GM12878 (cell line): ENCODE results near the gene S100A10. TPM values are rescaled to one million over a fixed set of nuclear protein-coding genes. Genes with fewer than 3 reads are reported as not detected.

Experiments
- ATAC-seq: fragments of 200-7000 bp; cut with Tn5 transposase; 3 replicates; pipeline ENCODE4 v1.9.1; 2020; ENCODE audit warnings: mild to moderate bottlenecking, moderate library complexity
- BruUV-seq: library from RNA; stranded (reverse); fragments of 400-500 nt; replicated peaks from 2 replicates; lab custom pipeline; 2021; lab: Mats Ljungman, UMichigan
- CTCF ChIA-PET: fragments of 300-600 bp; sonication (Branson Sonifier 250); formaldehyde crosslinking; extraction: SDS; loops from one replicate; lab custom pipeline; 2021; ENCODE audit warnings: inconsistent platforms; lab: Yijun Ruan, JAX
- POLR2A ChIA-PET: fragments of 350-600 bp; formaldehyde crosslinking; extraction: SDS; loops from one replicate; lab custom pipeline; 2021; ENCODE audit warnings: inconsistent platforms; lab: Charles Lee
- RAD21 ChIA-PET: fragments of 300-600 bp; sonication (Branson Sonifier 250); formaldehyde crosslinking; loops from one replicate; lab custom pipeline; 2023; ENCODE audit warnings: antibody characterized with exemption; ENCODE audit not compliant: unreplicated experiment; lab: Charles Lee
- SMC1A ChIA-PET: fragments of 300-600 bp; sonication (Branson Sonifier 250); formaldehyde crosslinking; loops from one replicate; lab custom pipeline; 2023; ENCODE audit not compliant: unreplicated experiment, uncharacterized antibody; lab: Charles Lee
- DNase-seq: peaks from one replicate; pipeline ENCODE4 v3.0.0-alpha.2; 2011; ENCODE audit warnings: low read depth, low spot score
- FAIRE-seq: peaks from 3 replicates; lab custom pipeline; 2011; peaks lifted over from hg19 to GRCh38; lab: Jason Lieb, UNC
- H2AFZ ChIP-seq: 2 replicates; pipeline ENCODE4 v1.6.0; 2011; ENCODE audit warnings: low read depth, low read length, control low read depth; ENCODE audit not compliant: control insufficient read depth
- H3K27ac ChIP-seq: 2 replicates; pipeline ENCODE4 v1.5.1; 2011; ENCODE audit warnings: control low read depth; ENCODE audit not compliant: control insufficient read depth, insufficient read depth
- H3K27me3 ChIP-seq, 2 experiments: replicated peaks in 1 of 2; 2 replicates each; pipeline versions ENCODE4 v1.6.0 to v1.6.1; 2011; ENCODE audit warnings: low read length in 1 of 2; ENCODE audit not compliant: control insufficient read depth in 2 of 2, insufficient read depth in 2 of 2
- H3K36me3 ChIP-seq, 2 experiments: 2 replicates each; pipeline ENCODE4 v1.5.1; 2011; ENCODE audit warnings: low read length in 1 of 2; ENCODE audit not compliant: control insufficient read depth in 2 of 2, insufficient read depth in 2 of 2
- H3K4me1 ChIP-seq: 2 replicates; pipeline ENCODE4 v1.6.1; 2011; ENCODE audit warnings: mild to moderate bottlenecking, low read length, moderate library complexity, mixed read lengths; ENCODE audit not compliant: control insufficient read depth, insufficient read depth
- H3K4me2 ChIP-seq: 2 replicates; pipeline ENCODE4 v1.6.0; 2011; ENCODE audit warnings: control low read depth; ENCODE audit not compliant: control insufficient read depth, insufficient read depth
- H3K4me3 ChIP-seq: fragments of 200-600 bp; sonication (generic); 2 replicates; pipeline ENCODE4 v1.5.1; 2016
- H3K79me2 ChIP-seq: 2 replicates; pipeline ENCODE4 v1.6.0; 2011; ENCODE audit warnings: low read length; ENCODE audit not compliant: control insufficient read depth, insufficient read depth
- H3K9ac ChIP-seq: 2 replicates; pipeline ENCODE4 v1.8.0; 2011; ENCODE audit warnings: low read length, control low read depth, mixed read lengths; ENCODE audit not compliant: control insufficient read depth, insufficient read depth
- H3K9me3 ChIP-seq: replicated peaks from 3 replicates; pipeline ENCODE4 v1.5.1; 2011; ENCODE audit warnings: mild to moderate bottlenecking, low read length; ENCODE audit not compliant: control insufficient read depth, insufficient read depth
- H4K20me1 ChIP-seq: 2 replicates; pipeline ENCODE4 v1.6.0; 2011; ENCODE audit not compliant: control insufficient read depth, insufficient read depth
- BACH1 ChIP-seq: fragments of 450-650 bp; IDR thresholded peaks from 2 replicates; pipeline ENCODE4 v1.6.1; 2017; ENCODE audit warnings: mild to moderate bottlenecking, borderline replicate concordance
- CUX1 ChIP-seq: IDR thresholded peaks from 2 replicates; pipeline ENCODE4 v1.6.1; 2012; ENCODE audit warnings: improper control_type of control experiment, low read depth, low read length; ENCODE audit not compliant: insufficient replicate concordance
- DPF2 ChIP-seq: fragments of 450-650 bp; IDR thresholded peaks from 2 replicates; pipeline ENCODE4 v1.6.1; 2017; ENCODE audit warnings: mild to moderate bottlenecking
- E2F4 ChIP-seq: IDR thresholded peaks from 2 replicates; pipeline ENCODE4 v1.6.1; 2012; ENCODE audit warnings: low read depth, low read length, improper control_type of control experiment
- ESRRA ChIP-seq: IDR thresholded peaks from 2 replicates; pipeline ENCODE4 v1.6.1; 2012; ENCODE audit warnings: mild to moderate bottlenecking, low read length, improper control_type of control experiment
- GABPA ChIP-seq: IDR thresholded peaks from 2 replicates; pipeline ENCODE4 v1.6.1; 2014; ENCODE audit warnings: antibody characterized with exemption, low read depth, mild to moderate bottlenecking, inconsistent platforms
- IKZF2 ChIP-seq, 2 experiments: fragments of 450-650 bp; IDR thresholded peaks; 2 replicates each; pipeline ENCODE4 v1.6.1; 2017; ENCODE audit warnings: mild to moderate bottlenecking in 2 of 2, moderate library complexity in 2 of 2
- PKNOX1 ChIP-seq: fragments of 450-650 bp; IDR thresholded peaks from 2 replicates; pipeline ENCODE4 v1.6.1; 2016; ENCODE audit warnings: mild to moderate bottlenecking
- SP1 ChIP-seq: IDR thresholded peaks from one replicate; pipeline ENCODE4 v1.6.1; 2011; ENCODE audit warnings: low read depth, low read length
- SREBF2 ChIP-seq: IDR thresholded peaks from 2 replicates; pipeline ENCODE4 v1.6.1; 2012; ENCODE audit warnings: mild to moderate bottlenecking, low read length
- STAT3 ChIP-seq: IDR thresholded peaks from 2 replicates; pipeline ENCODE4 v1.6.1; 2011; ENCODE audit warnings: low read depth, low read length, improper control_type of control experiment
- YY1 ChIP-seq: IDR thresholded peaks from 2 replicates; pipeline ENCODE4 v1.6.1; 2011; ENCODE audit warnings: low read depth, mild to moderate bottlenecking, low read length
- ZNF217 ChIP-seq: fragments of 450-650 bp; IDR thresholded peaks from 2 replicates; pipeline ENCODE4 v1.6.1; 2017; ENCODE audit warnings: antibody characterized with exemption, mild to moderate bottlenecking
- ZNF384 ChIP-seq: IDR thresholded peaks from 2 replicates; pipeline ENCODE4 v1.6.1; 2012; ENCODE audit warnings: low read depth, mild to moderate bottlenecking, low read length, improper control_type of control experiment, borderline replicate concordance
- WGBS: methylation state at CpG from one replicate; pipeline ENCODE4 v1.1.6; 2016; ENCODE audit warnings: low lambda C conversion rate; ENCODE audit not compliant: insufficient replicate concordance, insufficient coverage; ENCODE audit errors: missing lambda C conversion rate; 5-methylcytosine and 5-hydroxymethylcytosine counted together
- in situ Hi-C: fragments of 300-500 bp; cut with MboI; formaldehyde crosslinking; loops from 9 replicates; pipeline ENCODE4 v1.14.3; 2018; ENCODE audit warnings: mixed read lengths
- intact Hi-C: fragments of 100-400 bp; cut with micrococcal nuclease; formaldehyde crosslinking; loops from one replicate; pipeline ENCODE4 v1.14.2; 2022; ENCODE audit not compliant: unreplicated experiment
- polyA plus RNA-seq, 11 experiments: library from polyadenylated mRNA; depleted of rRNA in 4 of 11; unstranded in 6 of 11; stranded (reverse) in 5 of 11; fragments of >200 nt; fragmentation: Nextera tagmentation in 4 of 11; fragmentation: Illumina TruSeq in 1 of 11; extraction: Ambion mirVana in 4 of 11; extraction: Trizol in 1 of 11; gene quantifications; 1 replicate in 1 of 11; 2 replicates in 10 of 11; pipeline versions ENCODE4 v1.2.1 to v1.2.3, GENCODE V29; 2011 to 2016; ENCODE audit warnings: inconsistent platforms in 2 of 11, missing spikeins in 2 of 11, low read depth in 1 of 11
- total RNA-seq, 4 experiments: library from RNA; depleted of rRNA in 3 of 4; stranded (reverse); fragments of >200 nt in 3 of 4; fragmentation: Illumina TruSeq in 1 of 4; extraction: Trizol in 1 of 4; gene quantifications; 2 replicates each; pipeline versions ENCODE4 v1.2.1 to v1.2.3, GENCODE V29; 2013 to 2021

The S100A10 gene
- total and polyA plus RNA-seq, 10 of the 15 experiments (the other 5 are each of a cell fraction or from before 2014, with no cell fraction given), result 0.18 to 2.8 (median 0.61) TPM; not detected in 2

GRCh38 chr1:151991663-151992302 lies 1.9 kb downstream of the S100A10 start:
- H2AFZ ChIP-seq, result no peak overlapping the region
- H3K79me2 ChIP-seq, result no peaks in the 10 kb centered on the region
- H3K4me1 ChIP-seq, result peaks cover 11% of the 10 kb centered on the region; the same call in 1 of the 2 replicates
- no peaks in the 10 kb centered on the region for H4K20me1 ChIP-seq
- H3K9ac ChIP-seq, result no peak overlapping the region
- POLR2A ChIA-PET, result no interaction called here
- RAD21 ChIA-PET, result no interaction called here
- no peak overlapping the region for H3K27ac ChIP-seq
- TF ChIP-seq SREBF2, result no peak
- no peak for TF ChIP-seq SP1
- TF ChIP-seq DPF2, result no peak
- TF ChIP-seq ZNF217, result no peak
- TF ChIP-seq PKNOX1, result no peak
- no peak for TF ChIP-seq E2F4
- no peak for TF ChIP-seq GABPA
- no peak for TF ChIP-seq ESRRA
- TF ChIP-seq IKZF2 (IDR thresholded peaks at IDR 0.05), result no peak
- no peak for TF ChIP-seq ZNF384
- no peak for TF ChIP-seq CUX1
- TF ChIP-seq BACH1, result no peak
- TF ChIP-seq YY1, result no peak
- TF ChIP-seq STAT3, result no peak
- no peaks in the 10 kb centered on the region for H3K36me3 ChIP-seq
- FAIRE-seq, result no peak
- SMC1A ChIA-PET, result interaction anchor here (0.7 kb wide), 1 partner anchor 110 kb away, joined by 3 read pairs; no protein-coding TSS in a partner anchor
- BruUV-seq, result no TSS peak
- in situ Hi-C loops (no loop called here), intact Hi-C loops (no loop called here)
- DNase-seq, result no peak
- H3K4me3 ChIP-seq, result no peak overlapping the region
- CTCF ChIA-PET, result interaction anchor here (0.8 to 2.1 kb wide), 4 partner anchors 10 to 57 kb away, joined by 4 to 11 read pairs (median 4); no protein-coding TSS in a partner anchor
- 65% methylated on average over 6 of the region's 6 CpGs for WGBS
- no peaks in the 10 kb centered on the region for H3K9me3 ChIP-seq
- H3K27me3 ChIP-seq, result peaks cover 17 to 37% of the 10 kb centered on the region in 2 experiments
- H3K4me2 ChIP-seq, result no peak overlapping the region
- ATAC-seq, result no peak
